CD14-positive monocyte (primary cell): ENCODE measurements around the gene MACROH2A1. TPM values are rescaled to one million over a fixed set of nuclear protein-coding genes. Genes with fewer than 3 reads are reported as not detected.

Source experiments
- DNase-seq, 3 donors: peaks; one replicate each; pipeline ENCODE4 v3.0.0-alpha.2; 2011 to 2022
- H2AFZ ChIP-seq: 2 replicates; pipeline ENCODE4 v1.6.0; 2012; ENCODE audit warnings: mild to moderate bottlenecking, low read depth, low read length, inconsistent platforms; ENCODE audit not compliant: insufficient read depth, poor library complexity, severe bottlenecking
- H3K27ac ChIP-seq, 2 donors: 1 replicate in 1 of 2; 2 replicates in 1 of 2; pipeline ENCODE4 v1.5.1; 2012 to 2013; ENCODE audit warnings: low read length in 2 of 2, control low read depth in 1 of 2, inconsistent platforms in 1 of 2, low read depth in 1 of 2, mild to moderate bottlenecking in 1 of 2
- H3K27me3 ChIP-seq, 2 donors: one replicate each; pipeline versions ENCODE4 v1.6.0 to v1.6.1; 2011 to 2013; ENCODE audit warnings: low read length in 2 of 2; ENCODE audit not compliant: control insufficient read depth in 2 of 2, insufficient read depth in 2 of 2
- H3K36me3 ChIP-seq, 2 donors: replicated peaks in 1 of 2; 1 replicate in 1 of 2; 2 replicates in 1 of 2; pipeline versions ENCODE4 v1.5.1 to v1.6.1; 2012 to 2013; ENCODE audit warnings: low read length in 2 of 2, control low read depth in 1 of 2, inconsistent platforms in 1 of 2, mild to moderate bottlenecking in 1 of 2; ENCODE audit not compliant: insufficient read depth in 2 of 2, control insufficient read depth in 1 of 2
- H3K4me1 ChIP-seq, 2 donors: 1 replicate in 1 of 2; 2 replicates in 1 of 2; pipeline versions ENCODE4 v1.5.1 to v1.6.1; 2012 to 2013; ENCODE audit warnings: low read length in 2 of 2, control low read depth in 1 of 2, inconsistent platforms in 1 of 2, mild to moderate bottlenecking in 1 of 2, moderate library complexity in 1 of 2; ENCODE audit not compliant: insufficient read depth in 2 of 2, control insufficient read depth in 1 of 2
- H3K4me2 ChIP-seq: replicated peaks from 2 replicates; pipeline ENCODE3; 2012; ENCODE audit warnings: low read length, moderate library complexity, mild to moderate bottlenecking; ENCODE audit not compliant: poor library complexity, severe bottlenecking; ENCODE audit errors: extremely low read depth
- H3K4me3 ChIP-seq, 3 experiments: fragments of 200-600 bp in 1 of 3; sonication (generic) in 1 of 3; replicated peaks in 1 of 3; 1 replicate in 2 of 3; 2 replicates in 1 of 3; pipeline ENCODE4 v1.5.1; 2011 to 2013; ENCODE audit warnings: low read length in 3 of 3, mild to moderate bottlenecking in 3 of 3, control low read depth in 2 of 3, low read depth in 2 of 3, inconsistent platforms in 1 of 3, moderate library complexity in 1 of 3
- H3K79me2 ChIP-seq: 2 replicates; pipeline ENCODE4 v1.6.0; 2012; ENCODE audit warnings: mild to moderate bottlenecking, control low read depth, inconsistent platforms, low read length, moderate library complexity; ENCODE audit not compliant: insufficient read depth
- H3K9ac ChIP-seq: 2 replicates; pipeline ENCODE4 v1.6.0; 2017; ENCODE audit warnings: low read length, mild to moderate bottlenecking; ENCODE audit not compliant: insufficient read depth, poor library complexity, severe bottlenecking
- H3K9me3 ChIP-seq, 2 donors: replicated peaks in 1 of 2; 1 replicate in 1 of 2; 2 replicates in 1 of 2; pipeline versions ENCODE4 v1.5.1 to v1.6.1; 2012 to 2013; ENCODE audit warnings: low read length in 2 of 2, control low read depth in 1 of 2; ENCODE audit not compliant: control insufficient read depth in 1 of 2, insufficient read depth in 1 of 2
- H4K20me1 ChIP-seq: 2 replicates; pipeline ENCODE4 v1.6.0; 2012; ENCODE audit warnings: mild to moderate bottlenecking, low read length, control low read depth, moderate library complexity; ENCODE audit not compliant: insufficient read depth
- H3K27ac Mint-ChIP-seq, 7 donors: one replicate each; pipeline ENCODE4 v1.8.0; 2020; ENCODE audit warnings: mild to moderate bottlenecking in 7 of 7, mixed read lengths in 7 of 7, moderate library complexity in 6 of 7, inconsistent platforms in 2 of 7
- H3K27me3 Mint-ChIP-seq, 3 donors: one replicate each; pipeline ENCODE4 v1.8.0; 2021 to 2022; ENCODE audit warnings: low read depth in 3 of 3, mild to moderate bottlenecking in 3 of 3, mixed read lengths in 3 of 3, moderate library complexity in 3 of 3, inconsistent platforms in 1 of 3
- H3K36me3 Mint-ChIP-seq, 2 donors: one replicate each; pipeline ENCODE4 v1.8.0; 2020; ENCODE audit warnings: mixed read lengths in 2 of 2, inconsistent platforms in 1 of 2, mild to moderate bottlenecking in 1 of 2
- H3K4me1 Mint-ChIP-seq: one replicate; pipeline ENCODE4 v1.8.0; 2020; ENCODE audit warnings: mild to moderate bottlenecking, mixed read lengths
- H3K4me3 Mint-ChIP-seq, 2 donors: one replicate each; pipeline ENCODE4 v1.8.0; 2020; ENCODE audit warnings: mild to moderate bottlenecking in 2 of 2, mixed read lengths in 2 of 2, moderate library complexity in 1 of 2
- H3K9me3 Mint-ChIP-seq, 7 donors: one replicate each; pipeline ENCODE4 v1.8.0; 2020 to 2022; ENCODE audit warnings: mixed read lengths in 7 of 7, mild to moderate bottlenecking in 6 of 7, moderate library complexity in 6 of 7, inconsistent platforms in 2 of 7
- WGBS: methylation state at CpG from one replicate; pipeline ENCODE4 v1.1.5; 2013; ENCODE audit warnings: missing lambda C conversion rate; ENCODE audit not compliant: insufficient coverage; 5-methylcytosine and 5-hydroxymethylcytosine counted together
- intact Hi-C, 2 donors: fragments of 100-400 bp; cut with micrococcal nuclease; formaldehyde crosslinking; loops; one replicate each; pipeline versions ENCODE4 v1.15.0 to v1.15.1; 2023
- polyA plus RNA-seq, 3 donors: library from polyadenylated mRNA; depleted of rRNA in 1 of 3; unstranded in 2 of 3; stranded (reverse) in 1 of 3; fragments of 300-500 nt in 2 of 3; fragments of >200 nt in 1 of 3; fragmentation: Illumina TruSeq in 2 of 3; gene quantifications; 1 replicate in 2 of 3; 2 replicates in 1 of 3; pipeline ENCODE4 v1.2.3, GENCODE V29; 2012 to 2021
- TF ChIP-seq, protein P1 (sequence below): fragments of 200-600 bp; IDR thresholded peaks from one replicate; pipeline ENCODE4 v1.8.0; 2022; ENCODE audit warnings: antibody characterized with exemption, mild to moderate bottlenecking

MACROH2A1 gene
- polyA plus RNA-seq, 3 donors = 352 to 443 (median 440) TPM

DNA sequence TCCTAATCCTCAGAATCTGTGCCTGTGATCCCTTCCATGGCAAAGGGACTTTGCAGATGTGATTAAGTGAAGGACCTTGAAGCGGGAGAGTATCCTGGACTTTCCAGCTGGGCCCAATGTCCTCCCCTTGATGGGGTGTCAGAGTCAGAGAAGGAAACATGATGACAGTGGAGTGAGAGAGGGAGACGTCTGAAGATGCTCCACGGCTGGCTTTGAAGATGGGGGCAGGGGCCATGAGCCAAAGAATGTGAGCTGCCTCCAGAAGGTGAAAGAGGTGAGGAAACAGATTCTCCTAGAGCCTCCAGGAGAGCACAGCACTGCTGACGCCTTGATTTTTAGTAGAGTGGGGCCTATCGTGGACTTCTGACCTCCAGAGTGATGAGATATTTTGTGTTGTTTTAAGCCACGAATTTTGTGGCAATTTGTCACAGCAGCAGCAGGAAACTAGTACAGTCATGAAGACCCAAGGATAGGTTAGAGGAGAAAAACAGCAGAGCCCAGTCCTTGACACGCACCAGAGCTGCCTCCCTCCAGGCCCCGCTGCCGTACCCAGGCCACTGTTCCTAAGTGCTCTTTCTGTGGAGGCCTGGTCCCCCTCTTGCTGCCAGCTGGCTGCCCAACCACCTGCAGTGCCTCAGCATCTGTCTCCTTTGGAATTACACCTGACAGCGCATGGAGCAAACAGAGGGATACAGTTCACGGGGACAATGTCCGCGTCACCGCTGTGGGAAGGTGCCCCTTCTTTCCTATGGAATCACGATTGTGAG lies 78.1 kb downstream of the MACROH2A1 start:
- Mint-ChIP-seq H3K4me1 (no peaks in the 10 kb centered on the region), H3K36me3 (peaks cover 0 to 2% of the 10 kb centered on the region in 2 donors), H3K4me3 (no peak overlapping the region), H3K9me3 (peaks cover 0 to 2% (median 0%) of the 10 kb centered on the region in 7 donors), H3K27me3 (peaks cover 0 to 6% (median 2%) of the 10 kb centered on the region in 3 donors), H3K27ac (peak overlapping the region in 1 of 7 donors; percentile 46)
- intact Hi-C loops = no loop called here
- H4K20me1 ChIP-seq = peaks cover 2% of the 10 kb centered on the region
- no peak overlapping the region for H3K4me2 ChIP-seq
- 98% methylated on average over 12 of the region's 15 CpGs for WGBS
- no peak overlapping the region for H3K27ac ChIP-seq
- no peaks in the 10 kb centered on the region for H3K27me3 ChIP-seq
- no peaks in the 10 kb centered on the region for H3K36me3 ChIP-seq
- no peaks in the 10 kb centered on the region for H3K9me3 ChIP-seq
- H3K4me3 ChIP-seq = no peak overlapping the region
- no peak overlapping the region for H3K9ac ChIP-seq
- no peaks in the 10 kb centered on the region for H3K4me1 ChIP-seq
- H2AFZ ChIP-seq = no peak overlapping the region
- H3K79me2 ChIP-seq = no peaks in the 10 kb centered on the region
- DNase-seq = no peak
- TF ChIP-seq, protein P1, sequence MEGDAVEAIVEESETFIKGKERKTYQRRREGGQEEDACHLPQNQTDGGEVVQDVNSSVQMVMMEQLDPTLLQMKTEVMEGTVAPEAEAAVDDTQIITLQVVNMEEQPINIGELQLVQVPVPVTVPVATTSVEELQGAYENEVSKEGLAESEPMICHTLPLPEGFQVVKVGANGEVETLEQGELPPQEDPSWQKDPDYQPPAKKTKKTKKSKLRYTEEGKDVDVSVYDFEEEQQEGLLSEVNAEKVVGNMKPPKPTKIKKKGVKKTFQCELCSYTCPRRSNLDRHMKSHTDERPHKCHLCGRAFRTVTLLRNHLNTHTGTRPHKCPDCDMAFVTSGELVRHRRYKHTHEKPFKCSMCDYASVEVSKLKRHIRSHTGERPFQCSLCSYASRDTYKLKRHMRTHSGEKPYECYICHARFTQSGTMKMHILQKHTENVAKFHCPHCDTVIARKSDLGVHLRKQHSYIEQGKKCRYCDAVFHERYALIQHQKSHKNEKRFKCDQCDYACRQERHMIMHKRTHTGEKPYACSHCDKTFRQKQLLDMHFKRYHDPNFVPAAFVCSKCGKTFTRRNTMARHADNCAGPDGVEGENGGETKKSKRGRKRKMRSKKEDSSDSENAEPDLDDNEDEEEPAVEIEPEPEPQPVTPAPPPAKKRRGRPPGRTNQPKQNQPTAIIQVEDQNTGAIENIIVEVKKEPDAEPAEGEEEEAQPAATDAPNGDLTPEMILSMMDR = no peak

DNA sequence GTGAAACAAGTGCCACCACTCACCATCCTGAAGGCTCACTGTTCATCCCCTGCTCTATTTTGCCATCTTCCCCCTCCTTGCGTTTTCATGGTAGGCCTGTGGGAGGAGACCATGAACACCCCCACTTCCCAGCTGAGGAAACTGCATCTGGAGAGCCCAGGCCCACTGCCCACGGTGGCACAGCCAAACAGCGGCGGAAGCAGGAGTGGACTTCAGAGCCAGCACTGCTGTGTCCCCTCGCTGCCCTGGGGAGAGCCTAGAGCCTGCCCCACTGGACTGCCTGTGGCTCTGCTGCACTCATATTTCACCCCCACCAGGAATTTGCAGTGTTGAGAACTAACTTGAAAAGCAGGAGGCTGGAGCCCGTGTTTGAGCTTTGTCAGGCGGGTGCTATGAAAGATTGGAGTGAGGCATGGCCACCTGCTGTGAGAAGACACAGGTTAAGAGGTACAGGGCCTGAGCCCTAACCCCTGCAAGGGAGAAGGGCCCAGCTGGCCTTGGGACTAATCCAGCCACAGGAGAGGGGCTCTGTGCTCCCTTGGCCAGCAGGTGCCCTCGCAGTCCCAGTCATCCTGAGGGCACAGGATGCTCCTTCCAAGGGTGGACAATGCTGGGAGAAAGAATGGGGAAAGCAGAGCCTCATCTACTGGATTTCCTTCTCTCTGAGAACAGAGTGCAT lies 79.0 kb downstream of the MACROH2A1 start:
- peaks cover 0 to 6% (median 2%) of the 10 kb centered on the region in 3 donors for H3K27me3 Mint-ChIP-seq
- H3K4me3 Mint-ChIP-seq = no peak overlapping the region
- Histone ChIP-seq H3K79me2 (no peaks in the 10 kb centered on the region), H3K4me1 (no peaks in the 10 kb centered on the region), H3K27me3 (no peaks in the 10 kb centered on the region), H3K27ac (no peak overlapping the region), H3K9me3 (no peaks in the 10 kb centered on the region), H3K4me3 (no peak overlapping the region), H4K20me1 (no peaks in the 10 kb centered on the region), H3K9ac (no peak overlapping the region), H3K36me3 (no peaks in the 10 kb centered on the region), H2AFZ (no peak overlapping the region), H3K4me2 (no peak overlapping the region)
- DNase-seq = no peak
- intact Hi-C loops = no loop called here
- no peak overlapping the region for H3K27ac Mint-ChIP-seq
- no peaks in the 10 kb centered on the region for H3K4me1 Mint-ChIP-seq
- H3K9me3 Mint-ChIP-seq = peaks cover 0 to 2% (median 0%) of the 10 kb centered on the region in 7 donors
- TF ChIP-seq, protein P1 = no peak
- H3K36me3 Mint-ChIP-seq = peaks cover 0 to 2% of the 10 kb centered on the region in 2 donors
- WGBS = 80% methylated on average over 8 of the region's 8 CpGs
